ENCODE data around the gene MTMR3.

DNA sequence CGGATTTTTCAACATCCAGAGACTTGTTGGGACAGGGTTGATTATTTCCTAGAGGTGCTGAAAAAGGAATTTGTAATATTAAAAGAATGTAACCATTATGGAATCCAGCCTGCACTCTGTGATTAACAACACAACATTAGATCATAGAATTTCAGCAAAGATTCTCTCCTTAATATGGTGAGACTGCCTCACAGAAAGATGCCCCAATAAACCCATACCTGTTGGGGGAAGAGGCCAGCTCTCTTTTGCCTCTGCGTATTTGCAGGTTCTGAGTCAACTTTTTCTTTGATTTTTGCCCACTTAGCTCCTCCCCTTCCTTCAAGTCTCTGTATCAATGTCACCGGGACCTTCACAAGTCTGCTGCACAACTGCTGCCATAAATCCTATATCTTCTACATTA is 12.4 kb upstream of the MTMR3 start:
- TF ChIP-seq, protein P1, sequence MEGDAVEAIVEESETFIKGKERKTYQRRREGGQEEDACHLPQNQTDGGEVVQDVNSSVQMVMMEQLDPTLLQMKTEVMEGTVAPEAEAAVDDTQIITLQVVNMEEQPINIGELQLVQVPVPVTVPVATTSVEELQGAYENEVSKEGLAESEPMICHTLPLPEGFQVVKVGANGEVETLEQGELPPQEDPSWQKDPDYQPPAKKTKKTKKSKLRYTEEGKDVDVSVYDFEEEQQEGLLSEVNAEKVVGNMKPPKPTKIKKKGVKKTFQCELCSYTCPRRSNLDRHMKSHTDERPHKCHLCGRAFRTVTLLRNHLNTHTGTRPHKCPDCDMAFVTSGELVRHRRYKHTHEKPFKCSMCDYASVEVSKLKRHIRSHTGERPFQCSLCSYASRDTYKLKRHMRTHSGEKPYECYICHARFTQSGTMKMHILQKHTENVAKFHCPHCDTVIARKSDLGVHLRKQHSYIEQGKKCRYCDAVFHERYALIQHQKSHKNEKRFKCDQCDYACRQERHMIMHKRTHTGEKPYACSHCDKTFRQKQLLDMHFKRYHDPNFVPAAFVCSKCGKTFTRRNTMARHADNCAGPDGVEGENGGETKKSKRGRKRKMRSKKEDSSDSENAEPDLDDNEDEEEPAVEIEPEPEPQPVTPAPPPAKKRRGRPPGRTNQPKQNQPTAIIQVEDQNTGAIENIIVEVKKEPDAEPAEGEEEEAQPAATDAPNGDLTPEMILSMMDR (IDR thresholded peaks at IDR 0.05): no peak
- TF ChIP-seq POLR2A (IDR thresholded peaks at IDR 0.05): no peak
